ENCODE results near the gene KLKB1. TPM values are rescaled to one million over a fixed set of nuclear protein-coding genes. Genes with fewer than 3 reads are reported as not detected.

Gene KLKB1
- total and polyA plus RNA-seq, 2 donors (not counting 1 experiment from before 2014, with no cell fraction given) = 0.44 to 1.0 TPM

DNA sequence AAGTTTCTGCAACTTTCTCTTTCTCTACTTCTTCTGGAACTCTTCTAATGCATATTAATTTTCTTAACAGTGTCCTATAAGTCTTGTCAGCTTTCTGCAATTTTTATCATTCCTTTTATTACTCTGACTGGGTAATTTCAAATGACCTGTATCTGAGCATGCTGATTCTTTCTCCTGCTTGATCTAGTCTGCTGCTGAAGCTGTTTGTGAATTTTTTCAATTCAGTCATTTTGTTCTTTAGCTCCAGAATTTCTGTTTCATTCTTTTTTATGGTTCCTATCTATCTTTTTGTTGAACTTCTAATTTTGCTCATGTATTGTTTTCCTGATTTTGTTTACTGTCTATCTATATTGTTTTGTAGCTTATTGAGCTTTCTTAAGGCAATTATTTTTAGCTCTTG lies 1.5 kb upstream of the KLKB1 start:
- DNase-seq (no peak), ATAC-seq (ENCODE audit: low read depth) (no peak)
- ChIA-PET CTCF (no interaction called here), POLR2A (no interaction called here)
- no peaks in the 10 kb centered on the region for H3K27me3 ChIP-seq (replicated peaks in 1 of 4; ENCODE audit: control extremely low read depth in 1 of 4, control insufficient read depth in 3 of 4, insufficient read depth in 4 of 4, low read length in 3 of 4)
- no peak overlapping the region for H3K4me2 ChIP-seq (replicated peaks; ENCODE audit: low read depth, low read length, poor library complexity, severe bottlenecking)
- peaks cover 3 to 22% (median 9%) of the 10 kb centered on the region in 3 donors for H3K9me3 ChIP-seq (ENCODE audit: control extremely low read depth in 1 of 3, control insufficient read depth in 2 of 3, insufficient read depth in 1 of 3, low read length in 2 of 3)
- H3K27me3 Mint-ChIP-seq = peaks cover 17% of the 10 kb centered on the region
- H3K4me1 ChIP-seq (ENCODE audit: control insufficient read depth in 2 of 2, insufficient read depth in 2 of 2, low read length in 2 of 2) = no peaks in the 10 kb centered on the region
- H3K9ac ChIP-seq (ENCODE audit: low read length) = no peak overlapping the region
- intact Hi-C loops (cut with micrococcal nuclease) = no loop called here
- no peak for TF ChIP-seq EZH2 (IDR thresholded peaks at IDR 0.05; ENCODE audit: borderline replicate concordance, insufficient read depth, low read depth, low read length, poor library complexity, severe bottlenecking)
- TF ChIP-seq, protein P1, sequence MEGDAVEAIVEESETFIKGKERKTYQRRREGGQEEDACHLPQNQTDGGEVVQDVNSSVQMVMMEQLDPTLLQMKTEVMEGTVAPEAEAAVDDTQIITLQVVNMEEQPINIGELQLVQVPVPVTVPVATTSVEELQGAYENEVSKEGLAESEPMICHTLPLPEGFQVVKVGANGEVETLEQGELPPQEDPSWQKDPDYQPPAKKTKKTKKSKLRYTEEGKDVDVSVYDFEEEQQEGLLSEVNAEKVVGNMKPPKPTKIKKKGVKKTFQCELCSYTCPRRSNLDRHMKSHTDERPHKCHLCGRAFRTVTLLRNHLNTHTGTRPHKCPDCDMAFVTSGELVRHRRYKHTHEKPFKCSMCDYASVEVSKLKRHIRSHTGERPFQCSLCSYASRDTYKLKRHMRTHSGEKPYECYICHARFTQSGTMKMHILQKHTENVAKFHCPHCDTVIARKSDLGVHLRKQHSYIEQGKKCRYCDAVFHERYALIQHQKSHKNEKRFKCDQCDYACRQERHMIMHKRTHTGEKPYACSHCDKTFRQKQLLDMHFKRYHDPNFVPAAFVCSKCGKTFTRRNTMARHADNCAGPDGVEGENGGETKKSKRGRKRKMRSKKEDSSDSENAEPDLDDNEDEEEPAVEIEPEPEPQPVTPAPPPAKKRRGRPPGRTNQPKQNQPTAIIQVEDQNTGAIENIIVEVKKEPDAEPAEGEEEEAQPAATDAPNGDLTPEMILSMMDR (IDR thresholded peaks at IDR 0.05) = no peak
- H2AFZ ChIP-seq (ENCODE audit: insufficient read depth, low read depth, low read length, poor library complexity, severe bottlenecking) = no peak overlapping the region
- no peak overlapping the region for H3K4me3 ChIP-seq (ENCODE audit: control extremely low read depth in 1 of 5, extremely low read depth in 1 of 5, insufficient read depth in 1 of 5, low read depth in 2 of 5, low read length in 4 of 5)
- H3K4me1 Mint-ChIP-seq = no peaks in the 10 kb centered on the region
- H3K36me3 ChIP-seq (replicated peaks in 1 of 2; ENCODE audit: control extremely low read depth in 1 of 2, control insufficient read depth in 1 of 2, extremely low read depth in 1 of 2, insufficient read depth in 2 of 2, low read length in 1 of 2) = no peaks in the 10 kb centered on the region
- no peaks in the 10 kb centered on the region for H4K20me1 ChIP-seq (ENCODE audit: control insufficient read depth, insufficient read depth, low read length, poor library complexity, severe bottlenecking)
- no peak overlapping the region for H3K27ac ChIP-seq (ENCODE audit: low read length in 2 of 2)
- H3K4me3 Mint-ChIP-seq = no peak overlapping the region
- H3K79me2 ChIP-seq (ENCODE audit: control insufficient read depth, insufficient read depth, low read length) = no peaks in the 10 kb centered on the region
- peaks cover 9% of the 10 kb centered on the region for H3K9me3 Mint-ChIP-seq (ENCODE audit: insufficient read depth)
- no peak overlapping the region for H3K27ac Mint-ChIP-seq

- Mint-ChIP-seq H3K27me3 (peaks cover 12% of the 10 kb centered on the region), H3K27ac (no peak overlapping the region), H3K9me3 (ENCODE audit: insufficient read depth) (peaks cover 9% of the 10 kb centered on the region), H3K4me1 (no peaks in the 10 kb centered on the region), H3K4me3 (no peak overlapping the region)
- Histone ChIP-seq H3K79me2 (ENCODE audit: control insufficient read depth, insufficient read depth, low read length) (no peaks in the 10 kb centered on the region), H3K4me3 (ENCODE audit: control extremely low read depth in 1 of 5, extremely low read depth in 1 of 5, insufficient read depth in 1 of 5, low read depth in 2 of 5, low read length in 4 of 5) (no peak overlapping the region), H3K36me3 (replicated peaks in 1 of 2; ENCODE audit: control extremely low read depth in 1 of 2, control insufficient read depth in 1 of 2, extremely low read depth in 1 of 2, insufficient read depth in 2 of 2, low read length in 1 of 2) (no peaks in the 10 kb centered on the region), H3K4me2 (replicated peaks; ENCODE audit: low read depth, low read length, poor library complexity, severe bottlenecking) (no peak overlapping the region), H3K27ac (ENCODE audit: low read length in 2 of 2) (no peak overlapping the region), H3K4me1 (ENCODE audit: control insufficient read depth in 2 of 2, insufficient read depth in 2 of 2, low read length in 2 of 2) (no peaks in the 10 kb centered on the region), H3K9me3 (ENCODE audit: control extremely low read depth in 1 of 3, control insufficient read depth in 2 of 3, insufficient read depth in 1 of 3, low read length in 2 of 3) (peaks cover 3 to 22% (median 9%) of the 10 kb centered on the region in 3 donors), H3K9ac (ENCODE audit: low read length) (no peak overlapping the region), H3K27me3 (replicated peaks in 1 of 4; ENCODE audit: control extremely low read depth in 1 of 4, control insufficient read depth in 3 of 4, insufficient read depth in 4 of 4, low read length in 3 of 4) (no peaks in the 10 kb centered on the region), H4K20me1 (ENCODE audit: control insufficient read depth, insufficient read depth, low read length, poor library complexity, severe bottlenecking) (no peaks in the 10 kb centered on the region), H2AFZ (ENCODE audit: insufficient read depth, low read depth, low read length, poor library complexity, severe bottlenecking) (no peak overlapping the region)
- ATAC-seq (ENCODE audit: low read depth) (no peak), DNase-seq (no peak)
- ChIA-PET CTCF (no interaction called here), POLR2A (no interaction called here)
- intact Hi-C loops (cut with micrococcal nuclease) = no loop called here
- WGBS (ENCODE audit: insufficient coverage) = 76% methylated on average over 2 of the region's 3 CpGs
- TF ChIP-seq, protein P1 (IDR thresholded peaks at IDR 0.05) = no peak
- no peak for TF ChIP-seq EZH2 (IDR thresholded peaks at IDR 0.05; ENCODE audit: borderline replicate concordance, insufficient read depth, low read depth, low read length, poor library complexity, severe bottlenecking)
Measured at GRCh38 chr4:186226521-186227189, 652 bp upstream of the KLKB1 start.

Measured in B cell (primary cell).